HL-60 (cell line): ENCODE results near the gene TXNDC16.

Source experiments
- DNase-seq, 2 experiments: peaks; one replicate each; pipeline ENCODE4 v3.0.0-alpha.2; 2010 to 2020; ENCODE audit warnings: low read depth in 1 of 2, low spot score in 1 of 2
- H3K27ac ChIP-seq: fragments of 250-450 bp; sonication (Bioruptor Pico); replicated peaks from 2 replicates; pipeline ENCODE4 v1.5.1; 2020; ENCODE audit warnings: mild to moderate bottlenecking, moderate library complexity
- H3K27me3 ChIP-seq: fragments of 250-450 bp; sonication (Bioruptor Pico); 2 replicates; pipeline ENCODE4 v1.5.1; 2021; ENCODE audit warnings: mild to moderate bottlenecking, moderate library complexity; ENCODE audit not compliant: insufficient read depth, poor library complexity, severe bottlenecking
- H3K4me3 ChIP-seq: replicated peaks from 2 replicates; pipeline ENCODE4 v1.5.1; 2011; ENCODE audit warnings: mild to moderate bottlenecking, control low read depth, low read length; ENCODE audit not compliant: insufficient read depth
- CTCF ChIP-seq: IDR thresholded peaks from one replicate; pipeline ENCODE4 v1.5.1; 2011; ENCODE audit warnings: low read length, control low read depth, inconsistent platforms; ENCODE audit not compliant: insufficient read depth
- GABPA ChIP-seq: IDR thresholded peaks from 2 replicates; pipeline ENCODE4 v1.6.1; 2012; ENCODE audit warnings: low read depth
- POLR2AphosphoS5 ChIP-seq: IDR thresholded peaks from 2 replicates; pipeline ENCODE4 v1.6.1; 2012; ENCODE audit warnings: low read depth
- REST ChIP-seq: IDR thresholded peaks from 2 replicates; pipeline ENCODE4 v1.6.1; 2012; ENCODE audit warnings: low read depth; ENCODE audit not compliant: insufficient replicate concordance
- SPI1 ChIP-seq: IDR thresholded peaks from 2 replicates; pipeline ENCODE4 v1.6.1; 2012; ENCODE audit warnings: low read depth, mild to moderate bottlenecking, borderline replicate concordance

TXNDC16 gene

GRCh38 chr14:52563120-52563519 lies 10.8 kb upstream of the TXNDC16 start:
- no peak for DNase-seq

GRCh38 chr14:52558688-52559087 lies 6.4 kb upstream of the TXNDC16 start:
- H3K27ac ChIP-seq = no peak overlapping the region
- H3K4me3 ChIP-seq = no peak overlapping the region
- TF ChIP-seq CTCF (no peak), GABPA (no peak), SPI1 (no peak), POLR2AphosphoS5 (no peak), REST (no peak)
- H3K27me3 ChIP-seq = peaks cover 2% of the 10 kb centered on the region
- DNase-seq = no peak

More at GRCh38 chr14:52563120-52563519, 10.8 kb upstream of the TXNDC16 start:
- TF ChIP-seq SPI1 (no peak), REST (no peak), GABPA (no peak)
- Histone ChIP-seq H3K27me3 (peaks cover 7% of the 10 kb centered on the region), H3K27ac (no peak overlapping the region), H3K4me3 (no peak overlapping the region)

- Histone ChIP-seq H3K4me3 (peak overlapping the region; percentile 71), H3K27ac (no peak overlapping the region), H3K27me3 (peaks cover 2% of the 10 kb centered on the region)
- TF ChIP-seq REST = no peak
- TF ChIP-seq POLR2AphosphoS5 = peak; percentile 41; the same call in 1 of the 2 replicates
- TF ChIP-seq SPI1 = no peak
- peak; percentile 57 to 84 for DNase-seq
These were observed 1.6 kb upstream of the TXNDC16 start for GRCh38 chr14:52553671-52554575.
